ENCODE measurements around the gene SIAE.

Gene SIAE

DNA sequence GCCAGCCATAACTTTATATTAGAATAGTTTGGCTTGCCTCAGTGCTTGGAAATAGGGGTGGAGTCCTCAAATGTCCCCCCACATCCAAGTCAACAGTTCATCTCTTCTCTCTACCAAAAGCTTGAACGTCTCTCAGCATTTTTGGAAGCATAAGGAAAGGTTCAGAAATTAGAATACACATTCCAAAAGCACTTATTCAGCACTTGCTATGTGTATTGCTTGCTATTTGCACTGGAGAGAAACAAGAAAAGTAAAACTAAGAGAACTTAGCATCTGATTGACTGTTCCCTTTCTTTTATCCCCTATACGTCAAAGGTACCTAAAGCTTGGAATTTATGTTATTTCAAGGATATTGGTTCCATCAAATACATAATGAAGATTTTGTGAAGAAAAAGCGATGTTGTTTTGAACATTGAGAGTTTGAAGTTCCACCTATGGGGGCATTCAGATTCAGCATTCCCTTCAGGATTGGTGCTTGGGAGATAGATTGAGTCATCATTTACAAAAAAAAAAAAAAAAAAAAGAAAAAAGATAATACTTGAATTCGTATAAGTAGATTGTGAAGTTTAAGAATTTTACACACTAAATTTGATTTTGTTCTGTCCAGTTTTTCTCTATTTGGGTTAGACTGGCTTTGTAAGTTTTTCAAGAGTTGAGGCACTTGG, 49.5 kb downstream of the SIAE start:
- Histone ChIP-seq H3K9me3 (ENCODE audit: control insufficient read depth, low read length) (no peaks in the 10 kb centered on the region), H3K18ac (ENCODE audit: low read depth in 1 of 2, low read length in 2 of 2) (no peak overlapping the region), H3K23ac (ENCODE audit: low read length in 2 of 2) (no peak overlapping the region), H3K27ac (ENCODE audit: low read length, poor library complexity, severe bottlenecking) (no peak overlapping the region), H3K4me2 (ENCODE audit: low read length, poor library complexity, severe bottlenecking) (peak overlapping the region; percentile 71), H3K9ac (ENCODE audit: low read length) (peak overlapping the region; percentile 98), H3K4me3 (ENCODE audit: insufficient read depth in 1 of 2, low read depth in 1 of 2, low read length in 2 of 2) (peak overlapping the region in 1 of 2 experiments; percentile 98), H2AFZ (ENCODE audit: low read depth, low read length) (no peak overlapping the region), H4K8ac (ENCODE audit: low read length) (no peak overlapping the region), H2BK12ac (ENCODE audit: low read length in 2 of 2) (no peak overlapping the region), H3K79me1 (replicated peaks; ENCODE audit: low read length, poor library complexity, severe bottlenecking) (peaks cover 20% of the 10 kb centered on the region), H3K14ac (ENCODE audit: low read length in 2 of 2) (no peak overlapping the region), H4K91ac (ENCODE audit: low read length) (no peak overlapping the region), H3K36me3 (ENCODE audit: control insufficient read depth in 1 of 2, insufficient read depth in 2 of 2, low read depth in 1 of 2, low read length in 2 of 2) (peaks cover 13 to 40% of the 10 kb centered on the region in 2 experiments), H3K4me1 (ENCODE audit: control insufficient read depth, insufficient read depth, low read depth, low read length) (peaks cover 1% of the 10 kb centered on the region), H3K27me3 (ENCODE audit: control insufficient read depth in 1 of 2, insufficient read depth in 1 of 2, low read length in 2 of 2) (peaks cover 0 to 13% of the 10 kb centered on the region in 2 experiments), H3K4ac (ENCODE audit: low read depth in 1 of 2, low read length in 2 of 2) (no peak overlapping the region), H2BK5ac (ENCODE audit: low read depth, low read length, poor library complexity, severe bottlenecking) (no peak overlapping the region), H2BK15ac (ENCODE audit: low read depth, poor library complexity, severe bottlenecking) (no peak overlapping the region), H2BK120ac (ENCODE audit: low read depth, low read length) (no peak overlapping the region), H2AK5ac (ENCODE audit: low read length, severe bottlenecking) (no peak overlapping the region)
- DNase-seq: peak; percentile 33
- WGBS: no CpG with 5 or more reads among the region's 4 CpGs

DNA sequence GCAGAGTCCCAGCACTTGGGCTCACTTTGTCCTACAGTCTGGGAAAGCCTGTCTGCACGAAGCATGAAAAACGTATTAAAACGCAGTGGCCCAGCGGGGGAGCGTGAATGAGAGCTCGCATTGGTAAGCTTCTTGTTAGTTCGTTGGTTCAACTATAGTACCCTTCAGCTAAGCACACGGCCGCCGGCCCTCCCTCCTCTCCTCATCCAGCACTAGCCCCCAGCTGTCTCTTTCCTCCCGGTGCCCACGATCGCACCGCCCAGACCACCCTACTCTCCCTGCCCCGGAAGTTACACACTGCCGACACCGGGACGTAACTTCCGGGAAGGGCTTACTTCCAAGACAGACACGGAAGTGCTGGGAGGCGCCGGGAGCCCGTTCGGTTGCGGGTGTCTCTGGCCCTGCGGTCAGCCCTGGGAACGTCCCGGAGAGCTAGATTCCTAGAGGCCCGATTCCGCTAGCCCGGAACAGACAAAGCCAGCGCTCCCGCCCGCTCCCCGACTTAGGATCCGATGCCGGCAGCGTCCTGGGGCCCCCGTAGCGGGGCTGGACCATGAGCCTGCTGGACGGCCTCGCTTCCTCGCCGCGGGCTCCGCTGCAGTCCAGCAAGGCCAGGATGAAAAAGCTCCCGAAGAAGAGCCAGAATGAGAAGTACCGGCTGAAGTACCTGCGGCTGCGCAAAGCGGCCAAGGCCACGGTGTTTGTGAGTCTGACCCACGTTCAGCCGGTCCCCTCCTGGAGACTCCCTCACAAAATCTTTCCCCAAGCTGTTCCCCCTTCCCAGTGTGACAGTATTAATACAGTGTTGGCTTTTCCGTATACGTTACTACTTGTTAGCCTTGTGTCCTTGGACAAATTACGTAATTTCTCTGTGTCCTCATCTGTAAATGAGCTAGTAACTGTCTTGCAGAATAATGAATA, 50.7 kb downstream of the SIAE start, which contains the start of gene TBRG1:
TBRG1 (plus strand) TSS at position 334 of the 921 bp plus-strand sequence; CDS start at position 554, 220 bp downstream.
- Histone ChIP-seq H2BK12ac (ENCODE audit: low read length in 2 of 2) (no peak within 1 kb of the TSS), H3K18ac (ENCODE audit: low read depth in 1 of 2, low read length in 2 of 2) (peak within 1 kb of the TSS; percentile 62 to 79), H2BK5ac (ENCODE audit: low read depth, low read length, poor library complexity, severe bottlenecking) (no peak within 1 kb of the TSS), H3K4ac (ENCODE audit: low read depth in 1 of 2, low read length in 2 of 2) (peak within 1 kb of the TSS; percentile 15 to 83), H3K27ac (ENCODE audit: low read length, poor library complexity, severe bottlenecking) (peak within 1 kb of the TSS; percentile 71), H3K27me3 (ENCODE audit: control insufficient read depth in 1 of 2, insufficient read depth in 1 of 2, low read length in 2 of 2) (peaks cover 0 to 23% of the 10 kb centered on the region in 2 experiments), H3K14ac (ENCODE audit: low read length in 2 of 2) (peak within 1 kb of the TSS in 1 of 2 experiments; percentile 83), H3K9me3 (ENCODE audit: control insufficient read depth, low read length) (no peaks in the 10 kb centered on the region), H2AFZ (ENCODE audit: low read depth, low read length) (peak within 1 kb of the TSS; percentile 78), H2BK120ac (ENCODE audit: low read depth, low read length) (peak within 1 kb of the TSS; percentile 61), H3K9ac (ENCODE audit: low read length) (peak within 1 kb of the TSS; percentile 98), H4K91ac (ENCODE audit: low read length) (peak within 1 kb of the TSS; percentile 6), H3K36me3 (ENCODE audit: control insufficient read depth in 1 of 2, insufficient read depth in 2 of 2, low read depth in 1 of 2, low read length in 2 of 2) (peaks cover 13 to 30% of the 10 kb centered on the region in 2 experiments), H3K4me3 (ENCODE audit: insufficient read depth in 1 of 2, low read depth in 1 of 2, low read length in 2 of 2) (peak within 1 kb of the TSS; percentile 84 to 98), H3K23ac (ENCODE audit: low read length in 2 of 2) (no peak within 1 kb of the TSS), H2AK5ac (ENCODE audit: low read length, severe bottlenecking) (no peak within 1 kb of the TSS), H4K8ac (ENCODE audit: low read length) (peak within 1 kb of the TSS; percentile 95), H2BK15ac (ENCODE audit: low read depth, poor library complexity, severe bottlenecking) (peak within 1 kb of the TSS; percentile 84), H3K4me1 (ENCODE audit: control insufficient read depth, insufficient read depth, low read depth, low read length) (peaks cover 1% of the 10 kb centered on the region), H3K79me1 (replicated peaks; ENCODE audit: low read length, poor library complexity, severe bottlenecking) (peaks cover 20% of the 10 kb centered on the region), H3K4me2 (ENCODE audit: low read length, poor library complexity, severe bottlenecking) (peak within 1 kb of the TSS; percentile 72)
- under 1% methylated on average over 54 of the region's 57 CpGs for WGBS
- peak; percentile 96 for DNase-seq

DNA sequence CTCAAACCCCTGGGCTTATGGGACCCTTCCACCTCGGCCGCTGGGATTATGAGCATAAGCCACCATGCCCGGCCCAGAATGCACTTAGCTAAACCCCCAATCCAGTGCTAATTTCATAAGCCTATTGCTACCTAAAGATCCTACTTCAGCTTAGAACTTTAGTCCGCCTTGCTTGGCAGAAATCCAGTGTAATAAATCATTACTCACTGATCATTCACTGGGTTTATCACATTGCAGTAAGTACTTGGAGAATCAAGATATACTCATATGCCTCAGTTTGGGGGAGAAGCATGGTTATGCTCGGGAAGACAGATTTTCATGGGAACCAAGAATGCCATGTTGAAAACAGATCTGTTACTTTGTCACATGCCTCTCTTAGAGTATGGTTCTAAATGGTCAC, 54.7 kb downstream of the SIAE start:
- Histone ChIP-seq H3K18ac (ENCODE audit: low read depth in 1 of 2, low read length in 2 of 2) (no peak overlapping the region), H2BK5ac (ENCODE audit: low read depth, low read length, poor library complexity, severe bottlenecking) (no peak overlapping the region), H3K9me3 (ENCODE audit: control insufficient read depth, low read length) (no peaks in the 10 kb centered on the region), H3K27ac (ENCODE audit: low read length, poor library complexity, severe bottlenecking) (no peak overlapping the region), H3K4ac (ENCODE audit: low read depth in 1 of 2, low read length in 2 of 2) (no peak overlapping the region), H4K8ac (ENCODE audit: low read length) (no peak overlapping the region), H3K4me1 (ENCODE audit: control insufficient read depth, insufficient read depth, low read depth, low read length) (no peaks in the 10 kb centered on the region), H3K23ac (ENCODE audit: low read length in 2 of 2) (no peak overlapping the region), H2BK15ac (ENCODE audit: low read depth, poor library complexity, severe bottlenecking) (no peak overlapping the region), H4K91ac (ENCODE audit: low read length) (no peak overlapping the region), H3K36me3 (ENCODE audit: control insufficient read depth in 1 of 2, insufficient read depth in 2 of 2, low read depth in 1 of 2, low read length in 2 of 2) (no peaks in the 10 kb centered on the region), H2BK12ac (ENCODE audit: low read length in 2 of 2) (no peak overlapping the region), H3K79me1 (replicated peaks; ENCODE audit: low read length, poor library complexity, severe bottlenecking) (no peaks in the 10 kb centered on the region), H3K14ac (ENCODE audit: low read length in 2 of 2) (no peak overlapping the region), H2AK5ac (ENCODE audit: low read length, severe bottlenecking) (no peak overlapping the region), H3K4me3 (ENCODE audit: insufficient read depth in 1 of 2, low read depth in 1 of 2, low read length in 2 of 2) (no peak overlapping the region), H3K27me3 (ENCODE audit: control insufficient read depth in 1 of 2, insufficient read depth in 1 of 2, low read length in 2 of 2) (peaks cover 0 to 36% of the 10 kb centered on the region in 2 experiments), H2AFZ (ENCODE audit: low read depth, low read length) (no peak overlapping the region), H3K4me2 (ENCODE audit: low read length, poor library complexity, severe bottlenecking) (no peak overlapping the region), H2BK120ac (ENCODE audit: low read depth, low read length) (no peak overlapping the region), H3K9ac (ENCODE audit: low read length) (no peak overlapping the region)
- WGBS: 80% methylated on average over 5 of the region's 5 CpGs
- no peak for DNase-seq
